Neural progenitor cell (in vitro differentiated cells): ENCODE results near the gene SLC17A7. TPM values are rescaled to one million over a fixed set of nuclear protein-coding genes. Genes with fewer than 3 reads are reported as not detected.
"Not testable (repeated sequence)": the region's sequence is repeated elsewhere in the genome, so short reads cannot be mapped to it uniquely, and the experiment has no call there.

Experiments used
- DNase-seq: peaks from one replicate; pipeline ENCODE4 v3.0.0-alpha.2; 2016; ENCODE audit warnings: low spot score
- H2AFZ ChIP-seq: fragments of 200-600 bp; sonication (generic); replicated peaks from 2 replicates; pipeline ENCODE4 v1.6.1; 2016; ENCODE audit warnings: antibody characterized with exemption
- H3F3A ChIP-seq: fragments of 200-600 bp; sonication (generic); 2 replicates; pipeline ENCODE4 v1.6.1; 2016; ENCODE audit warnings: antibody characterized with exemption, low read depth
- H3K27ac ChIP-seq: fragments of 200-600 bp; sonication (generic); 2 replicates; pipeline ENCODE4 v1.5.1; 2016; ENCODE audit warnings: mild to moderate bottlenecking
- H3K27me3 ChIP-seq: fragments of 200-600 bp; sonication (generic); 2 replicates; pipeline ENCODE4 v1.6.1; 2016; ENCODE audit warnings: mild to moderate bottlenecking, moderate library complexity
- H3K36me3 ChIP-seq: fragments of 200-600 bp; sonication (generic); 2 replicates; pipeline ENCODE4 v1.5.1; 2016
- H3K4me1 ChIP-seq: fragments of 200-600 bp; sonication (generic); 2 replicates; pipeline ENCODE4 v1.6.1; 2016; ENCODE audit warnings: mixed run types
- H3K4me2 ChIP-seq: fragments of 200-600 bp; sonication (generic); 2 replicates; pipeline ENCODE4 v1.6.1; 2016
- H3K4me3 ChIP-seq: fragments of 200-600 bp; sonication (generic); 2 replicates; pipeline ENCODE4 v1.5.1; 2016
- H3K79me2 ChIP-seq: fragments of 200-600 bp; sonication (generic); 2 replicates; pipeline ENCODE4 v1.6.1; 2016; ENCODE audit warnings: low read depth
- H3K9ac ChIP-seq: fragments of 200-600 bp; sonication (generic); 2 replicates; pipeline ENCODE4 v1.6.1; 2016
- H3K9me3 ChIP-seq: fragments of 200-600 bp; sonication (generic); 2 replicates; pipeline ENCODE4 v1.5.1; 2016; ENCODE audit warnings: low read depth
- H4K20me1 ChIP-seq: fragments of 200-600 bp; sonication (generic); 2 replicates; pipeline ENCODE4 v1.6.1; 2016; ENCODE audit warnings: low read depth
- H3K27ac Mint-ChIP-seq: 3 replicates; pipeline ENCODE4 v1.8.0; 2021; ENCODE audit warnings: mixed read lengths
- H3K27me3 Mint-ChIP-seq: 2 replicates; pipeline ENCODE4 v1.8.0; 2022; ENCODE audit warnings: low read depth, mild to moderate bottlenecking, inconsistent platforms, moderate library complexity, mixed read lengths; ENCODE audit not compliant: insufficient read depth
- H3K36me3 Mint-ChIP-seq: 3 replicates; pipeline ENCODE4 v1.8.0; 2021; ENCODE audit warnings: mixed read lengths
- H3K4me1 Mint-ChIP-seq: 3 replicates; pipeline ENCODE4 v1.8.0; 2021; ENCODE audit warnings: mixed read lengths
- H3K4me3 Mint-ChIP-seq: 3 replicates; pipeline ENCODE4 v1.8.0; 2021; ENCODE audit warnings: mild to moderate bottlenecking, moderate library complexity, mixed read lengths
- H3K9me3 Mint-ChIP-seq: 3 replicates; pipeline ENCODE4 v1.8.0; 2020; ENCODE audit warnings: mixed read lengths
- EZH2 ChIP-seq: fragments of 200-600 bp; sonication (generic); IDR thresholded peaks from 2 replicates; pipeline ENCODE4 v1.6.1; 2017; ENCODE audit warnings: antibody characterized with exemption, mild to moderate bottlenecking, moderate library complexity
- EZH2phosphoT487 ChIP-seq: fragments of 200-600 bp; sonication (generic); IDR thresholded peaks from 2 replicates; pipeline ENCODE4 v1.6.1; 2017; ENCODE audit warnings: antibody characterized with exemption
- total RNA-seq: library from RNA; depleted of rRNA; stranded (reverse); fragments of >200 nt; gene quantifications from 2 replicates; pipeline ENCODE4 v1.2.3, GENCODE V29; 2015; ENCODE audit warnings: low replicate concordance
- TF ChIP-seq, protein P1 (sequence below): fragments of 200-600 bp; sonication (generic); IDR thresholded peaks from 2 replicates; pipeline ENCODE4 v1.5.1; 2017; ENCODE audit warnings: antibody characterized with exemption, mild to moderate bottlenecking

Gene SLC17A7
- total RNA-seq, 1 donor from 2014 or later = 1.4 TPM

DNA sequence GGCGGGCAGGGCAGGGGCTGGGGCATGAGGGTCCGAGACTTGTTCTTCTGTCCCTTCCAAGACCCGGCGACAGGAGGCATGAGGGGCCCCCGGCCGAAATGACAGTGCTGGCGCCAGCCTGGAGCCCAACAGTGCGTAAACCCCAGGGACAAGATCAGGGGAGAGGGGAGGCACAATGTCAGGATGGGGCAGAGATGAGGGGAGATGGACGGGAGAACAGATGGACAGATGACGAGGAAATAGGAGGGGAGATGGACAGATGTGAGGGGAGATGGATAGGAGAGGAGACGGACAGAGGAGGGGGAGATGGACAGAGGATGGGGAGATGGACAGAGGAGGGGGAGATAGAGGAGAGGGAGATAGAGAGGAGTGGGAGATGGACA is 33.2 kb upstream of the SLC17A7 start:
- H3K27ac Mint-ChIP-seq = no peak overlapping the region
- H3K4me3 Mint-ChIP-seq = no peak overlapping the region

DNA sequence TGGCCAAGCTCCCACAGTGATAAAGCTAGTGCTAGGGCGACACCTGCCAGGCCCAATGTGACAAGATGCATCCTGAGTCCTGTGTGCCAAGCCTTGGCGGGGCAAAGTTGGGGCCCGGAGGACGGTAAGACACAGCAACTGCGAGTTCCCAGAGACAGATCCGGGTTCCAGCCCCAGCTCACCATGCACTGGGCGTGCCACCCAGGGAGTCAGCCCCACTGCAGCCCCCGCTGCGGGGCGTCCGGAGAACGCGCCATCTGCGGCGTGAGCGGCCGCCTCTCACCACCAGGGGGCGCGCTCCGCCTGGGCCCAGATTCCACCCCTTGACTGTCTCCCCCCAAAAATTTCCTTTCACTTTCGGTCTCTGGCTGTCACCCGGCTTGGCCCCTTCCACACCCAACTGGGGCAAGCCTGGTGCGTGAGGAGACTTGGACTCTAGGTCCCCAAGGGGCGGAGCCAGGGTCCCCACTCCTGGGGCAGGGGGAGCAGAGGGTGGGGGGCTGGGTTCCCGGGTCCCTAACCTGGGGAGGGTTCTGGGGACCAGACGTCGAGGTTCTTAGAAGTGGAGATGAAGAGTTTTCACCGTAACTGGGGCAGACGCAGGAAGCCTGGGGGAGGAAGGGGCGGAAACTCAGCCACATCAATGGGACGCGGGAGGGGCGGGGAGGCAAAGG is 32.7 kb upstream of the SLC17A7 start, which contains the start of gene FLT3LG:
FLT3LG (plus strand) TSS at position 348 of the 674 bp plus-strand sequence. CDS start 425 bp downstream, outside the sequence.
- peaks cover 14% of the 10 kb centered on the region for H3K27me3 ChIP-seq
- H3K4me3 ChIP-seq = peak within 1 kb of the TSS; percentile 39
- DNase-seq = peak; percentile 69
- H4K20me1 ChIP-seq = no peaks in the 10 kb centered on the region
- H3K9me3 Mint-ChIP-seq = no peaks in the 10 kb centered on the region
- peaks cover 10% of the 10 kb centered on the region for H3K4me1 Mint-ChIP-seq
- no peaks in the 10 kb centered on the region for H3K36me3 ChIP-seq
- H3K36me3 Mint-ChIP-seq = peaks cover 4% of the 10 kb centered on the region
- H3K27ac Mint-ChIP-seq = no peak within 1 kb of the TSS
- H3K4me1 ChIP-seq = peaks cover 10% of the 10 kb centered on the region
- peak within 1 kb of the TSS; percentile 87 for H2AFZ ChIP-seq
- no peaks in the 10 kb centered on the region for H3K79me2 ChIP-seq
- H3K4me2 ChIP-seq = peak within 1 kb of the TSS; percentile 67
- H3K9me3 ChIP-seq = no peaks in the 10 kb centered on the region
- peaks cover 36% of the 10 kb centered on the region for H3F3A ChIP-seq
- peak within 1 kb of the TSS; percentile 52 for H3K4me3 Mint-ChIP-seq
- H3K9ac ChIP-seq = no peak within 1 kb of the TSS
- H3K27ac ChIP-seq = no peak within 1 kb of the TSS
- peaks cover 9% of the 10 kb centered on the region for H3K27me3 Mint-ChIP-seq
- TF ChIP-seq, protein P1, sequence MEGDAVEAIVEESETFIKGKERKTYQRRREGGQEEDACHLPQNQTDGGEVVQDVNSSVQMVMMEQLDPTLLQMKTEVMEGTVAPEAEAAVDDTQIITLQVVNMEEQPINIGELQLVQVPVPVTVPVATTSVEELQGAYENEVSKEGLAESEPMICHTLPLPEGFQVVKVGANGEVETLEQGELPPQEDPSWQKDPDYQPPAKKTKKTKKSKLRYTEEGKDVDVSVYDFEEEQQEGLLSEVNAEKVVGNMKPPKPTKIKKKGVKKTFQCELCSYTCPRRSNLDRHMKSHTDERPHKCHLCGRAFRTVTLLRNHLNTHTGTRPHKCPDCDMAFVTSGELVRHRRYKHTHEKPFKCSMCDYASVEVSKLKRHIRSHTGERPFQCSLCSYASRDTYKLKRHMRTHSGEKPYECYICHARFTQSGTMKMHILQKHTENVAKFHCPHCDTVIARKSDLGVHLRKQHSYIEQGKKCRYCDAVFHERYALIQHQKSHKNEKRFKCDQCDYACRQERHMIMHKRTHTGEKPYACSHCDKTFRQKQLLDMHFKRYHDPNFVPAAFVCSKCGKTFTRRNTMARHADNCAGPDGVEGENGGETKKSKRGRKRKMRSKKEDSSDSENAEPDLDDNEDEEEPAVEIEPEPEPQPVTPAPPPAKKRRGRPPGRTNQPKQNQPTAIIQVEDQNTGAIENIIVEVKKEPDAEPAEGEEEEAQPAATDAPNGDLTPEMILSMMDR = peak; percentile 98
- TF ChIP-seq EZH2phosphoT487 = no peak

More for the DNA sequence above, 33.2 kb upstream of the SLC17A7 start:
- Histone ChIP-seq H3K79me2 (no peaks in the 10 kb centered on the region), H3K27ac (no peak overlapping the region), H3F3A (peaks cover 32% of the 10 kb centered on the region), H3K4me1 (peaks cover 7% of the 10 kb centered on the region), H3K27me3 (peaks cover 14% of the 10 kb centered on the region), H3K4me3 (peak overlapping the region; percentile 39), H3K9me3 (no peaks in the 10 kb centered on the region), H3K36me3 (no peaks in the 10 kb centered on the region), H2AFZ (peak overlapping the region; percentile 87), H3K4me2 (peak overlapping the region; percentile 67), H4K20me1 (no peaks in the 10 kb centered on the region), H3K9ac (no peak overlapping the region)
- H3K36me3 Mint-ChIP-seq = peaks cover 2% of the 10 kb centered on the region
- peaks cover 8% of the 10 kb centered on the region for H3K27me3 Mint-ChIP-seq
- no peaks in the 10 kb centered on the region for H3K9me3 Mint-ChIP-seq
- DNase-seq = no peak
- TF ChIP-seq, protein P1 = no peak
- TF ChIP-seq EZH2 (no peak), EZH2phosphoT487 (no peak)
- H3K4me1 Mint-ChIP-seq = peaks cover 8% of the 10 kb centered on the region

DNA sequence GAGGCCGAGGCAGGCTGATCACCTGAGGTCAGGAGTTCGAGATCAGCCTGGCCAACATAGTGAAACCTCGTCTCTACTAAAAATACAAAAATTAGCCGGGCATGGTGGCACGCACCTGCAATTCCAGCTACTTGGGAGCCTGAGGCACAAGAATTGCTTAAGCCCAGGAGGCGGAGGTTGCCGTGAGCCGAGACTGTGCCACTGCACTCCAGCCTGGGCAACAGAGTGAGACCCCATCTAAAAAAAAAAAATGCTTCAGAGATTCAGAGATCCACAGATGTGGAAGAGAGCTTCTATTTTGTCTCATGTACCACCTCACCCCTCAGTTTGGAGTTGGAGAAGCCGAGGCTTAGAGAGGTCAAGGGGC is 32.2 kb upstream of the SLC17A7 start:
- H3K4me1 ChIP-seq = peaks cover 13% of the 10 kb centered on the region
- H3K27me3 Mint-ChIP-seq = peaks cover 10% of the 10 kb centered on the region
- peak overlapping the region; percentile 39 for H3K4me3 ChIP-seq
- H3K4me2 ChIP-seq, H3K36me3 Mint-ChIP-seq, H3K36me3 ChIP-seq, H3K27ac Mint-ChIP-seq, H3K27ac ChIP-seq, DNase-seq, H2AFZ ChIP-seq, H3K9me3 Mint-ChIP-seq, H3K9me3 ChIP-seq, H3K79me2 ChIP-seq, H4K20me1 ChIP-seq, H3K9ac ChIP-seq: not testable (repeated sequence)
- peaks cover 14% of the 10 kb centered on the region for H3K27me3 ChIP-seq
- peaks cover 36% of the 10 kb centered on the region for H3F3A ChIP-seq
- H3K4me3 Mint-ChIP-seq = peak overlapping the region; percentile 52
- H3K4me1 Mint-ChIP-seq = peaks cover 14% of the 10 kb centered on the region

DNA sequence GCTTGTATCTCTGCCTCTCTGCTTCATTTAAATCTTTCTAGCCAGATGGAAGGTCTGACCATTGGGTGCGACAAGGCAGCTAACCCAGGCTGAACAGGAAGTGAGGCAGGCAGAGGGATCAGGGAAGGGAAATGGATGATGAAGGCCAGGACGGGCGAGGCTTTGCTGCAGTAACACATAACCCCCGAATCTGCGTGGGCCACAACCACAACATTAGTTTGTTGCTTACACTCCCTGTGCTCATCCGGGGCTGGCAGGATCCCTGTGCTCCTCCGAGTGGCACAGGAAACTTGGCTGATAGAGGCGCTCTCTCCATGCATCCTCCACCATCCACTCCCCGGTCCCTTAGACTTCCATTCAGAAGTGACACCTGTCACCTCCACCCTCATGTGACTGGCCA is 31.6 kb upstream of the SLC17A7 start:
- Mint-ChIP-seq H3K27me3 (peaks cover 10% of the 10 kb centered on the region), H3K4me1 (peaks cover 14% of the 10 kb centered on the region), H3K9me3 (no peaks in the 10 kb centered on the region), H3K4me3 (peak overlapping the region; percentile 42), H3K27ac (no peak overlapping the region), H3K36me3 (peaks cover 7% of the 10 kb centered on the region)
- Histone ChIP-seq H3K9me3 (no peaks in the 10 kb centered on the region), H2AFZ (no peak overlapping the region), H3K27me3 (peaks cover 14% of the 10 kb centered on the region), H3K9ac (no peak overlapping the region), H3K79me2 (no peaks in the 10 kb centered on the region), H4K20me1 (no peaks in the 10 kb centered on the region), H3K36me3 (no peaks in the 10 kb centered on the region), H3F3A (peaks cover 36% of the 10 kb centered on the region), H3K4me2 (no peak overlapping the region), H3K27ac (no peak overlapping the region), H3K4me1 (peaks cover 13% of the 10 kb centered on the region), H3K4me3 (no peak overlapping the region)
- TF ChIP-seq EZH2 = no peak
- TF ChIP-seq, protein P1 = no peak
- no peak for TF ChIP-seq EZH2phosphoT487
- no peak for DNase-seq
